WERI-Rb-1 (cell line): ENCODE results near the gene NPIPB9.
"Not testable (repeated sequence)": the region's sequence is repeated elsewhere in the genome, so short reads cannot be mapped to it uniquely, and the experiment has no call there.

Experiments used
- DNase-seq: peaks from one replicate; pipeline ENCODE4 v3.0.0-alpha.2; 2020
- H3K27ac ChIP-seq: fragments of 250-450 bp; sonication (Bioruptor Pico); 2 replicates; pipeline ENCODE4 v1.5.1; 2020; ENCODE audit warnings: mild to moderate bottlenecking, moderate library complexity
- H3K27me3 ChIP-seq: fragments of 250-450 bp; sonication (Bioruptor Pico); 2 replicates; pipeline ENCODE4 v1.5.1; 2021; ENCODE audit warnings: mild to moderate bottlenecking, low read depth, moderate library complexity; ENCODE audit not compliant: insufficient read depth, severe bottlenecking
- H3K36me3 ChIP-seq: fragments of 250-450 bp; sonication (Bioruptor Pico); 2 replicates; pipeline ENCODE4 v1.5.1; 2020; ENCODE audit warnings: mild to moderate bottlenecking, moderate library complexity
- H3K4me3 ChIP-seq: 2 replicates; pipeline ENCODE4 v1.5.1; 2011; ENCODE audit warnings: low read depth, mild to moderate bottlenecking, control low read depth, low read length
- H3K9me3 ChIP-seq: fragments of 250-450 bp; sonication (Bioruptor Pico); 2 replicates; pipeline ENCODE4 v1.5.1; 2021; ENCODE audit warnings: mild to moderate bottlenecking, moderate library complexity; ENCODE audit not compliant: severe bottlenecking

NPIPB9 gene

GRCh38 chr16:28751487-28751886, at the start of gene NPIPB9:
NPIPB9 (plus strand) TSS chr16:28751787.
- H3K27ac ChIP-seq, DNase-seq, H3K9me3 ChIP-seq, H3K27me3 ChIP-seq, H3K4me3 ChIP-seq, H3K36me3 ChIP-seq: not testable (repeated sequence)

GRCh38 chr16:28704246-28704645, 47.3 kb upstream of the NPIPB9 start:
- H3K27ac ChIP-seq, H3K27me3 ChIP-seq, H3K4me3 ChIP-seq, H3K36me3 ChIP-seq, H3K9me3 ChIP-seq, DNase-seq: not testable (repeated sequence)

- not testable (repeated sequence) for DNase-seq, H3K36me3 ChIP-seq, H3K9me3 ChIP-seq, H3K27me3 ChIP-seq, H3K27ac ChIP-seq, H3K4me3 ChIP-seq
These were observed 40.1 kb upstream of the NPIPB9 start, which contains the start of gene EIF3C for GRCh38 chr16:28711220-28712083. EIF3C (plus strand) TSS chr16:28711464; CDS start chr16:28711687, 223 bp downstream.

- H3K9me3 ChIP-seq, H3K4me3 ChIP-seq, H3K27me3 ChIP-seq, H3K27ac ChIP-seq, DNase-seq, H3K36me3 ChIP-seq: not testable (repeated sequence)
These were observed 28.5 kb upstream of the NPIPB9 start for GRCh38 chr16:28722852-28723650.

GRCh38 chr16:28731253-28731652, 20.3 kb upstream of the NPIPB9 start:
- H3K9me3 ChIP-seq, H3K27me3 ChIP-seq, H3K4me3 ChIP-seq, DNase-seq, H3K36me3 ChIP-seq, H3K27ac ChIP-seq: not testable (repeated sequence)

GRCh38 chr16:28732455-28733124, 19.0 kb upstream of the NPIPB9 start:
- not testable (repeated sequence) for H3K4me3 ChIP-seq, H3K27me3 ChIP-seq, H3K27ac ChIP-seq, H3K9me3 ChIP-seq, DNase-seq, H3K36me3 ChIP-seq

GRCh38 chr16:28739787-28740186, 11.8 kb upstream of the NPIPB9 start:
- DNase-seq, H3K4me3 ChIP-seq, H3K36me3 ChIP-seq, H3K27me3 ChIP-seq, H3K27ac ChIP-seq, H3K9me3 ChIP-seq: not testable (repeated sequence)

- H3K27me3 ChIP-seq, H3K36me3 ChIP-seq, H3K9me3 ChIP-seq, H3K4me3 ChIP-seq, DNase-seq, H3K27ac ChIP-seq: not testable (repeated sequence)
These were observed 11.0 kb upstream of the NPIPB9 start for GRCh38 chr16:28740631-28741030.

GRCh38 chr16:28741295-28741694, 10.3 kb upstream of the NPIPB9 start:
- not testable (repeated sequence) for H3K9me3 ChIP-seq, H3K27ac ChIP-seq, H3K27me3 ChIP-seq, H3K36me3 ChIP-seq, DNase-seq, H3K4me3 ChIP-seq

- not testable (repeated sequence) for H3K9me3 ChIP-seq, H3K36me3 ChIP-seq, H3K27me3 ChIP-seq, DNase-seq, H3K27ac ChIP-seq, H3K4me3 ChIP-seq
These were observed 4.8 kb upstream of the NPIPB9 start for GRCh38 chr16:28746618-28747350.
